ENCODE results near the gene OR10A3. TPM values are rescaled to one million over a fixed set of nuclear protein-coding genes. Genes with fewer than 3 reads are reported as not detected.

The OR10A3 gene
- total RNA-seq, 1 experiment from 2014 or later, result not detected

GRCh38 chr11:7901319-7901854, 40.1 kb downstream of the OR10A3 start:
- Histone ChIP-seq H3K9me2 (ENCODE audit: insufficient read depth) (no peaks in the 10 kb centered on the region), H3K36me3 (ENCODE audit: control insufficient read depth in 1 of 2, insufficient read depth in 2 of 2, low read length in 2 of 2) (no peaks in the 10 kb centered on the region), H3K9ac (ENCODE audit: low read length) (no peak overlapping the region), H3K4me2 (ENCODE audit: low read length) (no peak overlapping the region), H3K9me3 (ENCODE audit: control insufficient read depth in 1 of 2, insufficient read depth in 1 of 2, low read depth in 1 of 2, low read length in 2 of 2) (no peaks in the 10 kb centered on the region), H2AFZ (ENCODE audit: low read depth, low read length, poor library complexity, severe bottlenecking) (no peak overlapping the region), H3K27me3 (ENCODE audit: insufficient read depth, low read length) (peaks cover 23% of the 10 kb centered on the region), H3K4me3 (replicated peaks in 1 of 2; ENCODE audit: low read depth in 1 of 2, low read length in 2 of 2) (no peak overlapping the region), H3K79me2 (ENCODE audit: insufficient read depth, low read length) (no peaks in the 10 kb centered on the region), H4K20me1 (ENCODE audit: insufficient read depth) (no peaks in the 10 kb centered on the region), H3K4me1 (ENCODE audit: control insufficient read depth in 1 of 2, insufficient read depth in 2 of 2, low read length in 2 of 2) (no peaks in the 10 kb centered on the region), H3K27ac (ENCODE audit: low read depth, low read length) (no peak overlapping the region)
- ChIA-PET RAD21 (ENCODE audit: low non-redundant PET in 1 of 2, low total read pairs in 2 of 2, uncharacterized antibody in 2 of 2, unreplicated experiment in 2 of 2) (no interaction called here), POLR2A (no interaction called here), CTCF (interaction anchor here (1.0 kb wide), 1 partner anchor 86 kb away, joined by 3 read pairs; the partner anchor contains the start of gene EIF3F)
- no TSS peak for BruUV-seq (replicated peaks)
- TF ChIP-seq SRF (IDR thresholded peaks at IDR 0.05; ENCODE audit: low read depth) (no peak), JUND (IDR thresholded peaks at IDR 0.05) (no peak), TCF7L2 (IDR thresholded peaks at IDR 0.05; ENCODE audit: borderline replicate concordance, extremely low read depth, insufficient read depth, insufficient read length) (no peak), CEBPB (IDR thresholded peaks at IDR 0.05; ENCODE audit: low read depth) (no peak), ATF3 (IDR thresholded peaks at IDR 0.05) (no peak), POLR2AphosphoS5 (IDR thresholded peaks at IDR 0.05; ENCODE audit: low read depth, low read length) (no peak), SP1 (IDR thresholded peaks at IDR 0.05; ENCODE audit: low read depth) (no peak), EZH2 (IDR thresholded peaks at IDR 0.05) (no peak)
- DNase-seq (ENCODE audit: low read depth, low spot score) (no peak), ATAC-seq (no peak)
- intact Hi-C loops (cut with micrococcal nuclease), result no loop called here

- H3K79me2 ChIP-seq (ENCODE audit: insufficient read depth, low read length), result no peaks in the 10 kb centered on the region
- POLR2A ChIA-PET, result no interaction called here
- H3K27ac ChIP-seq (ENCODE audit: low read depth, low read length), result no peak overlapping the region
- no peaks in the 10 kb centered on the region for H3K9me3 ChIP-seq (ENCODE audit: control insufficient read depth in 1 of 2, insufficient read depth in 1 of 2, low read depth in 1 of 2, low read length in 2 of 2)
- H3K4me1 ChIP-seq (ENCODE audit: control insufficient read depth in 1 of 2, insufficient read depth in 2 of 2, low read length in 2 of 2), result no peaks in the 10 kb centered on the region
- no peak overlapping the region for H3K4me2 ChIP-seq (ENCODE audit: low read length)
- H3K36me3 ChIP-seq (ENCODE audit: control insufficient read depth in 1 of 2, insufficient read depth in 2 of 2, low read length in 2 of 2), result no peaks in the 10 kb centered on the region
- ATAC-seq (no peak), DNase-seq (ENCODE audit: low read depth, low spot score) (no peak)
- TF ChIP-seq EGR1 (IDR thresholded peaks at IDR 0.05; ENCODE audit: low read depth) (no peak), EZH2phosphoT487 (IDR thresholded peaks at IDR 0.05; ENCODE audit: borderline replicate concordance) (no peak), CEBPB (IDR thresholded peaks at IDR 0.05; ENCODE audit: low read depth) (no peak), ATF3 (IDR thresholded peaks at IDR 0.05) (no peak), ZFX (IDR thresholded peaks at IDR 0.05) (no peak), SP1 (IDR thresholded peaks at IDR 0.05; ENCODE audit: low read depth) (no peak)
- H3K4me3 ChIP-seq (replicated peaks in 1 of 2; ENCODE audit: low read depth in 1 of 2, low read length in 2 of 2), result no peak overlapping the region
- no peak overlapping the region for H3K9ac ChIP-seq (ENCODE audit: low read length)
- H2AFZ ChIP-seq (ENCODE audit: low read depth, low read length, poor library complexity, severe bottlenecking), result no peak overlapping the region
- H4K20me1 ChIP-seq (ENCODE audit: insufficient read depth), result no peaks in the 10 kb centered on the region
- CTCF ChIA-PET, result interaction anchor here (1.0 kb wide), 1 partner anchor 86 kb away, joined by 3 read pairs; the partner anchor contains the start of gene EIF3F
- BruUV-seq (replicated peaks), result no TSS peak
- intact Hi-C loops (cut with micrococcal nuclease), result no loop called here
- H3K9me2 ChIP-seq (ENCODE audit: insufficient read depth), result no peaks in the 10 kb centered on the region
- RAD21 ChIA-PET (ENCODE audit: low non-redundant PET in 1 of 2, low total read pairs in 2 of 2, uncharacterized antibody in 2 of 2, unreplicated experiment in 2 of 2), result no interaction called here
- peaks cover 23% of the 10 kb centered on the region for H3K27me3 ChIP-seq (ENCODE audit: insufficient read depth, low read length)
Measured at GRCh38 chr11:7900686-7901085, 40.8 kb downstream of the OR10A3 start.
